ENCODE data around the gene GLP2R.
"Not testable (repeated sequence)": the region's sequence is repeated elsewhere in the genome, so short reads cannot be mapped to it uniquely, and the experiment has no call there.

GLP2R gene

GRCh38 chr17:9918804-9919352 lies 93.2 kb downstream of the GLP2R start:
- no peak for DNase-seq (ENCODE audit: low read depth in 2 of 2, low spot score in 1 of 2)

GRCh38 chr17:9921216-9921615 lies 95.5 kb downstream of the GLP2R start:
- DNase-seq (ENCODE audit: low read depth in 2 of 2, low spot score in 1 of 2), result not testable (repeated sequence)

DNA sequence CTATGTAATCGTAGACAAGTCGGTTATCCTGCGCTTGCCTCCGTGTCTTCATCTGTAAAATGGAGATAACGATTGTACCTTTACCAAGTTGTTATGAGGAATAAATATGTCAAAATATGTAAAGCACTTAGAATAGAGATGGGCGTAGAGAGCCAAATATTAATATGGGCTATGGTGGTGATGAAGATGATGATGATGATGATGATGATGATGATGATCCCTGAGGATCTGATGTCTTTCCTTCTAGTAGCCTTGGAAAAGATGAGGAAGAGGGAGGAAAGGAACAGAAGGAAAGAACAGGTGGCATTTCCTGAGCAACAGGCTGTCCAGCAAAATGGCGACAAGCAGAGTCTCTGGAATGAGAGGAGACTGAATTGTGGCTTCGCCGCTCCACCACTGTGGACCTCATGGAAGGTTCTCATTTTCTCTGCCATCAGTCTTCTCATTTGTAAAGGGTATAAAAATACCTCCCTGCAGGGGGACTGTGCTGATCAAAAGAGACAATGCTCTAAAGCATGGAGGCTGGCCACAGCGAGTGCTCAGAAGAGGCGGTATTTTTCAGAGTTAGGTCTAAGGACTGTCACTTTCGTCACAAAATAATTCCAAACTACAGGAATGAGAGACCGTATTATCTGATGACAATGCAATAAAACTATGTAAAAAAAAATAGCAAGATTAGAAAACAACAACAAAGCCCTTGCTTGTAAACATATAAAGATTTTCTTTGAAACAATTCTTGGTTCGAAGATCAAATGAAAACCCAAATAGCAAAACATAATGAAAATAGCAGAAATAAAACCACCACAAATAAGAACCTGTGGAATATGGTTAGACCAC lies 96.5 kb downstream of the GLP2R start:
- no peak for DNase-seq (ENCODE audit: low read depth in 2 of 2, low spot score in 1 of 2)

DNA sequence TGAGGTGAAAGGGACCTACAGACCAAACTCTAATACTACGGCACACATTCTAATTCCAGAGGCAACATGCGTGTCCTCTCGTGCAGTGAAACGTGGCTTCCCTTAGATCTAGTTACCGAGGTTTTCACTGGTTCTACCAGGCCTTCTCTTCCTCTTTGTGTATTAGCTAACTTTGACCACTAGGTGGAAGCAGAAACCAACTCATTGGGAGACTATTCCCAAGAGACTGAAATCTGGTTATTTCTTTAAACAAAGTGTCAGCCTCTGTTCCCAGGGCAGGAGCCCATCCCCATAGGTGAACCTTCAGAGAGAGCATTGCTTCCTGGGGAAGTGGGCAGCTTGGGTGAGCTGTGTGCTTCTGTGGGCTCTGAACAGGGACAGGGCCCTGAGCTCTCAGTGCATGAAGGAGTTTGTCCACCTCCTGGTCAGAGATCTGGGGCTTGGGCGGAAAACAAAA lies 99.0 kb downstream of the GLP2R start:
- no peak for DNase-seq (ENCODE audit: low read depth in 2 of 2, low spot score in 1 of 2)

GRCh38 chr17:9925457-9925856 lies 99.7 kb downstream of the GLP2R start:
- no peak for DNase-seq (ENCODE audit: low read depth in 2 of 2, low spot score in 1 of 2)

DNA sequence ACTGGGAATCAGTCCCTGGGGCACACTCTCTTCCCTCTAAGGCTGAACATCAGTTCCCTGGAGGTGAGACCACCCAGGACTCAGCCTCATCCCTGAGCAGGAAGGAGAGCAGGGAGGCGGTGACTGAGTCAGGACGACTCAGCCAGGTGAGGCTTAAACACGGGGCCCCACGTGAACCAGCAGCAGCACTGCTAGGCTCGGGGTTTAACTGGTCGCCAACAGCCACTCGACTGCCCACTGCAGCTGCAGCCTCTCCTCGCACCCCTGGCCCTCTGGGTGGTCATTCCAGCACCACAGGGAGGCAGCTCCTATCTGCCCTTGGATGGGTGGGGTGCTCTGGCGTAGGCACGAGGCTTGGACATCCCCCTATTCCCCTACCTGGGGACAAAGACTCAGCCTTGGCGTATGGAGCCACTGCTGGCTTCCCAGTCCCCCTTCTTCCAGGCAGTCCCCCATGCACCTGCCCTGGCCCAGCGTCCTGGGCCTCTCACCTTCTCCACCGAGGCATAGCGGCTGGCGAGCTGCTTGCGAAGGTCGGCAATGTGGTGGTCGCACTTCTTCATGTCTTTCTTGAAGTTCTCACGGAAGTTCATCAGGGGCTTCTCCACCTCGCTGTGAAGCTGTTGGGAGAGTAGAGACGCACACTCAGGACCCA lies 100.6 kb downstream of the GLP2R start:
- DNase-seq (ENCODE audit: low read depth in 2 of 2, low spot score in 1 of 2), result no peak

GRCh38 chr17:9928601-9929333 lies 103.0 kb downstream of the GLP2R start:
- no peak for DNase-seq (ENCODE audit: low read depth in 2 of 2, low spot score in 1 of 2)

- DNase-seq (ENCODE audit: low read depth in 2 of 2, low spot score in 1 of 2), result no peak
Observed at GRCh38 chr17:9929871-9930270, 104.1 kb downstream of the GLP2R start.

- no peak for DNase-seq (ENCODE audit: low read depth in 2 of 2, low spot score in 1 of 2)
Observed at GRCh38 chr17:9931144-9931741, 105.5 kb downstream of the GLP2R start.

GRCh38 chr17:9932491-9932890 lies 106.8 kb downstream of the GLP2R start:
- DNase-seq (ENCODE audit: low read depth in 2 of 2, low spot score in 1 of 2), result no peak

GRCh38 chr17:9934331-9934730 lies 108.6 kb downstream of the GLP2R start:
- DNase-seq (ENCODE audit: low read depth in 2 of 2, low spot score in 1 of 2), result no peak

- DNase-seq (ENCODE audit: low read depth in 2 of 2, low spot score in 1 of 2), result no peak
Observed at GRCh38 chr17:9935408-9935807, 109.7 kb downstream of the GLP2R start.

- DNase-seq (ENCODE audit: low read depth in 2 of 2, low spot score in 1 of 2), result no peak
Observed at GRCh38 chr17:9936095-9936494, 110.4 kb downstream of the GLP2R start.

DNA sequence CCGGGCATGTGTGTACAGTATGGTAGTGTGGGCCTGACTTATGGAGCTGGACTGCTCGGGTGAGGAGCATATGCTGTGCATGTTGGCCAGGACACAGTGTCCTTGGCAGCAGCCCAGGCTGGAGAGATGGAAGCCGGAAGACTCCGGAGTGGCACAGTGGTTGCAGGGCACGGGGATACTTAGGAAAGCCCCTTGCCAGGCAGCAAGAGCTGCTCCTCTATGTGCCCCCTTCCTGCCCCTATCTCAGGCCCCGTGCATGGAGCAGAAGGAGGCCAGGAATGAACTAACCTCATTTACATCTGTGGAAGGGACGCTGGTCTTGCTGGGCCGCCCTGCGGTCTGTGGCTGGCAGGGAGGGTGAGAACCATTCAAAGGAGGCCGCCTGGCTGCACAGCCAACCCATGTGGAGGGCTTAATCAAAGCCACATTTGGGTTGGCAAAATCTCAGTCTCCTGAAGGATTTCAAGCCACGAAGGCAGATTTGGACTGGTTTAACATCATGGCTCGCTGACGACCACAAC lies 111.6 kb downstream of the GLP2R start:
- no peak for DNase-seq (ENCODE audit: low read depth in 2 of 2, low spot score in 1 of 2)

GRCh38 chr17:9937901-9938300 lies 112.2 kb downstream of the GLP2R start:
- no peak for DNase-seq (ENCODE audit: low read depth in 2 of 2, low spot score in 1 of 2)

DNA sequence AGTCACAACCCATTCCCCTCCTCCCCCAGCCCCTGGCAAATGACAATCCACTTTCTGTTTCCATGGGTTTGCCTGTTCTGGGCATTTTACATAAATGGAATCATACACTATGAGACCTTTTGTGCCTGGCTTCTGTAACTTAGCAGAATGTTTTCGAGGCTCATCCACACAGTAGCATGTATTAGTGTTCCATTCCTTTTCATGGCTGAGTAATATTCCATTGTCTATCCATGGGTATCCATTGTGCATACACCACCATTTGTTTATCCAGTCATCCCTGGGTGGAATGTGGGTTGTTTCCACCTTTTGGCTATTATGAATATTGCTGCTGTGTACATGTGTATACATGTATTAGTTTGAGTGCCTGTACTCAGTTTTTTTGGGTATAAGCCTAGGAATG lies 113.0 kb downstream of the GLP2R start:
- DNase-seq (ENCODE audit: low read depth in 2 of 2, low spot score in 1 of 2), result no peak

GRCh38 chr17:9940841-9941240 lies 115.1 kb downstream of the GLP2R start:
- no peak for DNase-seq (ENCODE audit: low read depth in 2 of 2, low spot score in 1 of 2)

DNA sequence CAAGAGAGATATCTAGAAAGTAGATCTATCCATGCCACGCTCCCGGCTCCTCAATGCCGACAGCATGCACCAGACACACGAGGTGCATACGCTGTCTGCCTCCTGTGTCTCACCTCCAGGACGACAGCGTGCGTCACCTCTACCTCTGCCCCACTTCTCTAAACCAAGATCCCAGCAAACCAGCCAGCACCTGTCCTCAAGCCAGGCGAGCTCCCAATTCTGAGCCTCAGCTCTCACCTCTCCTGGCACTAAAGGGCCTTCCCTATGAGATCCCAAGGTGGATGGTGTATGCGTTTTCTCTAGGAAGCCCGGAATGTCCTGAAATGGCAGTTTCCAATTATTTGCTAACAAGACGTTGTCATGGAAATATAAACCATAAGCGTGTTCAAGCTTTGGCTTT lies 115.6 kb downstream of the GLP2R start:
- DNase-seq (ENCODE audit: low read depth in 2 of 2, low spot score in 1 of 2), result no peak

All from stimulated activated CD8-positive, alpha-beta memory T cell treated with anti-CD3 and anti-CD28 coated beads, Interleukin-4, amount 100 ng/mL, for 1 hour (primary cell).